Suprapubic skin (tissue), 4 donors: ENCODE data around the gene EFCAB3.

ENCODE experiments used
- CTCF ChIP-seq, 2 donors: fragments of 200-600 bp in 1 of 2; fragments of 450-650 bp in 1 of 2; sonication (generic) in 1 of 2; IDR thresholded peaks; one replicate each; pipeline ENCODE4 v1.5.1; 2016 to 2019; ENCODE audit warnings: antibody characterized with exemption in 2 of 2, mild to moderate bottlenecking in 1 of 2, moderate library complexity in 1 of 2
- POLR2A ChIP-seq, 2 donors: fragments of 450-650 bp; IDR thresholded peaks; one replicate each; pipeline ENCODE4 v1.6.1; 2017; ENCODE audit warnings: antibody characterized with exemption in 2 of 2, mild to moderate bottlenecking in 2 of 2, moderate library complexity in 2 of 2
- POLR2AphosphoS5 ChIP-seq, 3 donors: sonication (generic); formaldehyde crosslinking; IDR thresholded peaks; one replicate each; pipeline ENCODE4 v1.6.1; 2017; ENCODE audit warnings: antibody characterized with exemption in 3 of 3

GRCh38 chr17:62351176-62351575, 29.2 kb upstream of the EFCAB3 start:
- TF ChIP-seq POLR2A (IDR thresholded peaks at IDR 0.05) (no peak), CTCF (IDR thresholded peaks at IDR 0.05) (no peak), POLR2AphosphoS5 (IDR thresholded peaks at IDR 0.05) (no peak)
